Measurements from ENCODE around the gene ABCC10. TPM values are rescaled to one million over a fixed set of nuclear protein-coding genes. Genes with fewer than 3 reads are reported as not detected.
A peak's percentile ranks its signal among the peaks of the same experiment; 100 is the strongest.

ABCC10 gene
- total RNA-seq, 1 donor from 2014 or later = 22.8 TPM

DNA sequence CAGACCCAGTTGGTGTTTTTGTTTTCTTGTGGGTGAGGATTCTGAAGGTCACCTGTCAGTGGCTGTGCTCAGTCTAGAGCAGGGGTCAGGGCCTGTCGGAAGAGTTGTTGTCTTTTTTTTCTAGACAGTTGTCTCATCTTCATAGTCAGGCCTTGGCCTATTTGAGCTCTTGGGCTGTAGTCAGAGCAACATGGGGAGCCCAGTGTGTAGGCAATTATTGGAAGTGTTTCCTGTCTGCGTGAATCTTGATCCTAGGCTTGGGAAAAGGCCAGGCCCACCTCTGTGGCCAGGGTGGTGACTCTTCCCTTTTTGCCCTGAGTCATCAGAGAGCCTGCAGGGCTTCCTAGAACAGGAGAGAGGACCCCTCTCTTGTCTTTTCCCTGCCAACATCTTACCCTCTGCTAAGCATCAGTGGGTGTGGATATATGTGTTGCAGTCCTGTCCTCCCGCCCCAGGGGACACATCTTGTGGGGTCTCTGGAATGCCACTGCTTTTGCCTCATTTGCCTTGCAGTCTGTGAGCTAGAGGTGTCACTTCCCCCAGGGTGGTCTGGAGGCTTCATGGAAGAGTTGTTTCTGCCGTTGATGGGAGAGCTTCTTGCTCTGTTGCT is 61.4 kb downstream of the ABCC10 start:
- no peak overlapping the region for H3K27ac ChIP-seq

DNA sequence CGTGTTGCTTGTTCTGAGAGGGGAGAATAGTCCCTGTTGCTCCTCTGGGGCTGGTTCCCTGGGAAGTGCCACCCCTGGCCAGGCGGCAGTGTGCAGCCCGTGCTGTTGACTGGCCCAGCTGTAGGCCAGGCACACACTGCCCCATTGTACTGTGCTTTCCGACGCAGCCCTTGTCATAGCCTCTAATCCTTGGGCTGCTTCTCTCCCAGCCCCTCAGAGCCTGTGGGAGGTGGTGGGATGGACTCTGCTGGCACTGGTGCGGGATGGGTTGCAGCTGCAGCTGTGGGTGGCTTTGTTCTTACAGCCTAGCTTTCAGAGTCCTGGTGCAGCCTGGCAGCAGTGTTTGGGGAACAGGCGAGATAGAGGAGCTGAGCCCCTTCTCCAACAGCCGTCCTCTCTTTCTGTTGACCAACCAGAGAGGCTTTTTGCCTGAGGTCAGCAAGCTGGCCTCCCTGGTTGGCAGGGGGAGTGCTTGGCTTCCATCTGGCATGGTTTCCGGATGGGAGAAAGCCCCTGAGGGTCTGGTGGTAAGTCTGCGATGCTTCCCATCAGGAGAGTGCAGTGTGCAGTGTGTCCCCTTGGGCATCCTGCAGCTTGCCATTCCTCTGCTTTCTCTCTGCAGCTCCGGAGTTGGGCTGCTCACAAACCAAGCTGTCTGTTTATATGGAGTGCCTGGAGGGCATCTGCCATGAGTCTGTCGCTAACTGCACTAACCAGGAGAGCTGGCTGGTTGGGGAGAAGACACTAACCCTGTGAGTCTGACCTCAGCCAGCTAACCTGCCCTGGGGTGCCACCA is 62.1 kb downstream of the ABCC10 start:
- no peak overlapping the region for H3K27ac ChIP-seq
- H3K4me1 ChIP-seq = peaks cover 25% of the 10 kb centered on the region
- no peaks in the 10 kb centered on the region for H3K27me3 ChIP-seq
- DNase-seq (ENCODE audit: extremely low spot score in 2 of 2) = no peak
- H3K36me3 ChIP-seq = no peaks in the 10 kb centered on the region
- TF ChIP-seq POLR2AphosphoS5 (IDR thresholded peaks at IDR 0.05; ENCODE audit: insufficient read depth in 1 of 2, low read depth in 1 of 2) (no peak), POLR2A (IDR thresholded peaks at IDR 0.05) (no peak)
- TF ChIP-seq, protein P1, sequence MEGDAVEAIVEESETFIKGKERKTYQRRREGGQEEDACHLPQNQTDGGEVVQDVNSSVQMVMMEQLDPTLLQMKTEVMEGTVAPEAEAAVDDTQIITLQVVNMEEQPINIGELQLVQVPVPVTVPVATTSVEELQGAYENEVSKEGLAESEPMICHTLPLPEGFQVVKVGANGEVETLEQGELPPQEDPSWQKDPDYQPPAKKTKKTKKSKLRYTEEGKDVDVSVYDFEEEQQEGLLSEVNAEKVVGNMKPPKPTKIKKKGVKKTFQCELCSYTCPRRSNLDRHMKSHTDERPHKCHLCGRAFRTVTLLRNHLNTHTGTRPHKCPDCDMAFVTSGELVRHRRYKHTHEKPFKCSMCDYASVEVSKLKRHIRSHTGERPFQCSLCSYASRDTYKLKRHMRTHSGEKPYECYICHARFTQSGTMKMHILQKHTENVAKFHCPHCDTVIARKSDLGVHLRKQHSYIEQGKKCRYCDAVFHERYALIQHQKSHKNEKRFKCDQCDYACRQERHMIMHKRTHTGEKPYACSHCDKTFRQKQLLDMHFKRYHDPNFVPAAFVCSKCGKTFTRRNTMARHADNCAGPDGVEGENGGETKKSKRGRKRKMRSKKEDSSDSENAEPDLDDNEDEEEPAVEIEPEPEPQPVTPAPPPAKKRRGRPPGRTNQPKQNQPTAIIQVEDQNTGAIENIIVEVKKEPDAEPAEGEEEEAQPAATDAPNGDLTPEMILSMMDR (IDR thresholded peaks at IDR 0.05) = no peak
- intact Hi-C loops (cut with DNase I) = no loop called here
- H3K9me3 ChIP-seq = no peaks in the 10 kb centered on the region
- no peak overlapping the region for H3K4me3 ChIP-seq

More for the DNA sequence above, 61.4 kb downstream of the ABCC10 start:
- no peaks in the 10 kb centered on the region for H3K36me3 ChIP-seq
- H3K4me3 ChIP-seq = no peak overlapping the region
- peaks cover 19% of the 10 kb centered on the region for H3K4me1 ChIP-seq
- no peaks in the 10 kb centered on the region for H3K27me3 ChIP-seq
- no peak for DNase-seq (ENCODE audit: extremely low spot score in 2 of 2)
- no peaks in the 10 kb centered on the region for H3K9me3 ChIP-seq
- intact Hi-C loops (cut with DNase I) = no loop called here
- TF ChIP-seq, protein P1 (IDR thresholded peaks at IDR 0.05) = no peak
- no peak for TF ChIP-seq POLR2A (IDR thresholded peaks at IDR 0.05)
- TF ChIP-seq POLR2AphosphoS5 (IDR thresholded peaks at IDR 0.05; ENCODE audit: insufficient read depth in 1 of 2, low read depth in 1 of 2) = no peak

DNA sequence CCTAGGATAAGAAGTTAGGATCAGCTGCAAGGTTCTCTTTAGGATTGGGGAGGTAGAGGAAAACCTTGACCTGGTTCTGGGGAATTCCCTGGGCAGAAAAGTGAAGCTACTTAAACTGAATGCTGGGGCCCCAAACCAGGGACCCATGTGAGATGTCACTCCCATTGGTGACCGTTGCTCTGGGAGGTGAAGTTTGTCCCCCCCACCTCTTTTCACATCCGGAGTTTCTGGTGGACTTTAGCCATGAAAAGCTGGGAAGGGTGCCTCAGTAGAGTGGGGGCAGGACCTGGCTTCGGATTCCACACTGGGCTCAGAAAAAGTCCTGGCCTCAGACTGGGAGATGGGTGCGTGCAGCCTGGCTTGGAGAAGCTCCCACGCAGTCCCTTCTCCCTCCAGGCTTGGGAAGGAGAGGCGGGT is 63.2 kb downstream of the ABCC10 start:
- Histone ChIP-seq H3K36me3 (no peaks in the 10 kb centered on the region), H3K27me3 (no peaks in the 10 kb centered on the region), H3K4me1 (peaks cover 35% of the 10 kb centered on the region), H3K9me3 (no peaks in the 10 kb centered on the region), H3K4me3 (no peak overlapping the region), H3K27ac (no peak overlapping the region)
- DNase-seq (ENCODE audit: extremely low spot score in 2 of 2) = no peak
- intact Hi-C loops (cut with DNase I) = no loop called here
- TF ChIP-seq POLR2A (IDR thresholded peaks at IDR 0.05) (no peak), POLR2AphosphoS5 (IDR thresholded peaks at IDR 0.05; ENCODE audit: insufficient read depth in 1 of 2, low read depth in 1 of 2) (no peak)
- TF ChIP-seq, protein P1 (IDR thresholded peaks at IDR 0.05) = no peak

DNA sequence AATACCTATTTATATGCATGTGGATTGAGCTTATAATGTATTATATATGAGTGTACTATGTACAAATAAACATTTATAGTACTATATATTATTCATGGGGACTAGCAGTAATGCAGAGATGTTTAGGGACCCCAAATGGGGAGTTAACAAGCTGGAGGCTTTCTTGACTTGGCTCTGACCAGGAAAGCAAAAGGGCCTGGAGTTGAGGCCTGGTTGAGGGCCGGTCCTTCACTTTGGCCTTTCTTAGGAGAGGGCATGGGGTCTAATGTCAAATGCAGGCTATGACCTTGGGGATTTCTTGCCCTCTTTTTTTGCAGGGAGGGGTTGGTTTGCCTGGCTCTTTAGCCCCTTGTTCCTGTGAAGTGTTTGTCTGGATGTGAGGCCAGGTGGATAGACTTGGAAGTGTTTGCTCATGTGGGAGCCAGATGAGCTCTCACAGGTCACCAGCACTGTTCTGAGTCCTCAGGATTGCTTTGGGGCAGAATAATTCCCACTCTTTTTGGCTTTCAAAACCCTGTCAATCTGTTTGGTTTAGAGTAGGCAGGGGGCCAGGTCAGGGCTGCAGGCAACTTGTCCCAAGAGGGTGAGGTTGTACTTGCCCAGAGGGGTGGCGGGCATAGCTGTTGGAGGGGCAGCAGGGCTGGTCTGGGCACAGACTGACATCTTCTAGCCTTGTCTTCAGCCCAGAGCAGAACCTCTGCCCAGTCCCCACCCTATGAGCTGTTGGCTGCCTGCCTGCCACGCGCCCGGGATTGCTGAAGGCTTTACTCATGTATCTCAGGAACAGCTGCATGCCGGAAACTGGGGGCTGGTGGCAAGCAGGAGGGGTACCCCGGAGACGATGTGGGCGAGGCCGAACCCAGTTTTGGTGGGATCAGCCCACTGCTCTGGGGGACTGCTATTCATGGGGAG is 64.7 kb downstream of the ABCC10 start:
- intact Hi-C loops (cut with DNase I) = no loop called here
- TF ChIP-seq POLR2A (IDR thresholded peaks at IDR 0.05) (no peak), POLR2AphosphoS5 (IDR thresholded peaks at IDR 0.05; ENCODE audit: insufficient read depth in 1 of 2, low read depth in 1 of 2) (peak in 1 of 2 donors; percentile 51)
- TF ChIP-seq, protein P1 (IDR thresholded peaks at IDR 0.05) = no peak
- DNase-seq (ENCODE audit: extremely low spot score in 2 of 2) = no peak

More for the DNA sequence above, 64.7 kb downstream of the ABCC10 start:
- Histone ChIP-seq H3K9me3 (no peaks in the 10 kb centered on the region), H3K36me3 (no peaks in the 10 kb centered on the region), H3K4me1 (peaks cover 49% of the 10 kb centered on the region), H3K4me3 (no peak overlapping the region), H3K27ac (peak overlapping the region; percentile 10), H3K27me3 (no peaks in the 10 kb centered on the region)
